OCI-LY7 (cell line): ENCODE measurements around the gene TTC21A.

ENCODE experiments used
- EZH2phosphoT487 ChIP-seq: fragments of 200-600 bp; sonication (generic); IDR thresholded peaks from 2 replicates; pipeline ENCODE4 v1.6.1; 2018; ENCODE audit warnings: low read depth, borderline replicate concordance, mild to moderate bottlenecking, mixed run types, antibody characterized with exemption, low read length, moderate library complexity, mixed read lengths
- TF ChIP-seq, protein P1 (sequence below): fragments of 200-600 bp; sonication (generic); conservative IDR thresholded peaks from 2 replicates; pipeline ENCODE4 v1.5.1; 2014; ENCODE audit warnings: mild to moderate bottlenecking, antibody characterized with exemption, low read length, moderate library complexity, mixed read lengths

- TF ChIP-seq, protein P1, sequence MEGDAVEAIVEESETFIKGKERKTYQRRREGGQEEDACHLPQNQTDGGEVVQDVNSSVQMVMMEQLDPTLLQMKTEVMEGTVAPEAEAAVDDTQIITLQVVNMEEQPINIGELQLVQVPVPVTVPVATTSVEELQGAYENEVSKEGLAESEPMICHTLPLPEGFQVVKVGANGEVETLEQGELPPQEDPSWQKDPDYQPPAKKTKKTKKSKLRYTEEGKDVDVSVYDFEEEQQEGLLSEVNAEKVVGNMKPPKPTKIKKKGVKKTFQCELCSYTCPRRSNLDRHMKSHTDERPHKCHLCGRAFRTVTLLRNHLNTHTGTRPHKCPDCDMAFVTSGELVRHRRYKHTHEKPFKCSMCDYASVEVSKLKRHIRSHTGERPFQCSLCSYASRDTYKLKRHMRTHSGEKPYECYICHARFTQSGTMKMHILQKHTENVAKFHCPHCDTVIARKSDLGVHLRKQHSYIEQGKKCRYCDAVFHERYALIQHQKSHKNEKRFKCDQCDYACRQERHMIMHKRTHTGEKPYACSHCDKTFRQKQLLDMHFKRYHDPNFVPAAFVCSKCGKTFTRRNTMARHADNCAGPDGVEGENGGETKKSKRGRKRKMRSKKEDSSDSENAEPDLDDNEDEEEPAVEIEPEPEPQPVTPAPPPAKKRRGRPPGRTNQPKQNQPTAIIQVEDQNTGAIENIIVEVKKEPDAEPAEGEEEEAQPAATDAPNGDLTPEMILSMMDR, result no peak
- no peak for TF ChIP-seq EZH2phosphoT487
Observed at GRCh38 chr3:39102504-39103323, 4.8 kb upstream of the TTC21A start.
